Ascending aorta (tissue), 2 donors: ENCODE measurements around the gene HCFC1. TPM values are rescaled to one million over a fixed set of nuclear protein-coding genes. Genes with fewer than 3 reads are reported as not detected.

ENCODE experiments used
- DNase-seq, 2 donors: peaks; one replicate each; pipeline ENCODE4 v3.0.0-alpha.2; 2019; ENCODE audit warnings: low spot score in 2 of 2
- H3K27ac ChIP-seq, 2 donors: fragments of 200-600 bp; sonication (generic); one replicate each; pipeline ENCODE4 v1.5.1; 2016 to 2017; ENCODE audit warnings: mild to moderate bottlenecking in 1 of 2
- H3K27me3 ChIP-seq: fragments of 200-600 bp; sonication (generic); one replicate; pipeline ENCODE4 v1.5.1; 2017
- H3K36me3 ChIP-seq, 2 donors: fragments of 200-600 bp; sonication (generic); one replicate each; pipeline ENCODE4 v1.5.1; 2016
- H3K4me1 ChIP-seq, 2 donors: fragments of 200-600 bp; sonication (generic); one replicate each; pipeline ENCODE4 v1.5.1; 2016 to 2017; ENCODE audit warnings: mild to moderate bottlenecking in 1 of 2
- H3K4me3 ChIP-seq, 2 donors: fragments of 200-600 bp; sonication (generic); one replicate each; pipeline ENCODE4 v1.5.1; 2016 to 2017; ENCODE audit warnings: mild to moderate bottlenecking in 1 of 2
- H3K9me3 ChIP-seq, 2 donors: fragments of 200-600 bp; sonication (generic); one replicate each; pipeline ENCODE4 v1.5.1; 2016
- CTCF ChIP-seq, 3 experiments: fragments of 200-600 bp in 2 of 3; fragments of 450-650 bp in 1 of 3; sonication (generic) in 2 of 3; IDR thresholded peaks; one replicate each; pipeline ENCODE4 v1.5.1; 2016 to 2019; ENCODE audit warnings: antibody characterized with exemption in 3 of 3, mild to moderate bottlenecking in 1 of 3, moderate library complexity in 1 of 3
- intact Hi-C: fragments of 100-400 bp; cut with DNase I; formaldehyde crosslinking; loops from one replicate; pipeline ENCODE4 v1.15.1; 2023
- total RNA-seq: library from RNA; depleted of rRNA; stranded (reverse); fragments of >200 nt; gene quantifications from one replicate; pipeline ENCODE4 v1.1.0, GENCODE V29; 2016

Gene HCFC1
- total RNA-seq, 1 donor from 2014 or later: 91.4 TPM

GRCh38 chrX:153970357-153971123, 1.1 kb downstream of the HCFC1 start:
- no peak for DNase-seq
- intact Hi-C loops: loop anchor here (5.0 kb wide), 1 partner anchor 572 kb away; no protein-coding TSS in a partner anchor
- Histone ChIP-seq H3K36me3 (no peaks in the 10 kb centered on the region), H3K9me3 (no peaks in the 10 kb centered on the region), H3K4me1 (peaks cover 18 to 21% of the 10 kb centered on the region in 2 donors), H3K27ac (peak overlapping the region; percentile 98 to 99), H3K4me3 (peak overlapping the region; percentile 84 to 91), H3K27me3 (no peaks in the 10 kb centered on the region)
- no peak for TF ChIP-seq CTCF (IDR thresholded peaks at IDR 0.05)

GRCh38 chrX:153969904-153970356, 1.7 kb downstream of the HCFC1 start:
- TF ChIP-seq CTCF (IDR thresholded peaks at IDR 0.05): no peak
- intact Hi-C loops: loop anchor here (5.0 kb wide), 1 partner anchor 572 kb away; no protein-coding TSS in a partner anchor

GRCh38 chrX:153969125-153969903, 2.3 kb downstream of the HCFC1 start:
- intact Hi-C loops: no loop called here
- Histone ChIP-seq H3K4me3 (peak overlapping the region; percentile 84 to 91), H3K36me3 (peaks cover 1 to 3% of the 10 kb centered on the region in 2 donors), H3K9me3 (no peaks in the 10 kb centered on the region), H3K27me3 (no peaks in the 10 kb centered on the region), H3K27ac (peak overlapping the region; percentile 98 to 99), H3K4me1 (peaks cover 18 to 21% of the 10 kb centered on the region in 2 donors)
- no peak for TF ChIP-seq CTCF (IDR thresholded peaks at IDR 0.05)
- DNase-seq: no peak

More at GRCh38 chrX:153969904-153970356, 1.7 kb downstream of the HCFC1 start:
- Histone ChIP-seq H3K27me3 (no peaks in the 10 kb centered on the region), H3K4me3 (peak overlapping the region; percentile 84 to 91), H3K4me1 (peaks cover 18 to 21% of the 10 kb centered on the region in 2 donors), H3K27ac (peak overlapping the region; percentile 98 to 99), H3K36me3 (no peaks in the 10 kb centered on the region), H3K9me3 (no peaks in the 10 kb centered on the region)
- DNase-seq: no peak

- Histone ChIP-seq H3K4me3 (peak overlapping the region; percentile 84 to 91), H3K4me1 (peaks cover 16 to 21% of the 10 kb centered on the region in 2 donors), H3K27ac (peak overlapping the region; percentile 98 to 99), H3K9me3 (no peaks in the 10 kb centered on the region), H3K27me3 (no peaks in the 10 kb centered on the region), H3K36me3 (peaks cover 6 to 8% of the 10 kb centered on the region in 2 donors)
- DNase-seq: no peak
- no peak for TF ChIP-seq CTCF (IDR thresholded peaks at IDR 0.05)
- intact Hi-C loops: no loop called here
Observed at GRCh38 chrX:153968754-153969124, 2.9 kb downstream of the HCFC1 start.

GRCh38 chrX:153968255-153968654, 3.4 kb downstream of the HCFC1 start:
- intact Hi-C loops: no loop called here
- no peak for DNase-seq
- H3K27me3 ChIP-seq: no peaks in the 10 kb centered on the region
- peak overlapping the region in 1 of 2 donors; percentile 91 for H3K4me3 ChIP-seq
- no peak for TF ChIP-seq CTCF (IDR thresholded peaks at IDR 0.05)
- peaks cover 11 to 21% of the 10 kb centered on the region in 2 donors for H3K4me1 ChIP-seq
- no peaks in the 10 kb centered on the region for H3K9me3 ChIP-seq
- peaks cover 11 to 13% of the 10 kb centered on the region in 2 donors for H3K36me3 ChIP-seq
- H3K27ac ChIP-seq: peak overlapping the region; percentile 10 to 98
